HCT116 (cell line): Measurements from ENCODE around the gene NMB. TPM values are rescaled to one million over a fixed set of nuclear protein-coding genes. Genes with fewer than 3 reads are reported as not detected.

ENCODE experiments used
- ATAC-seq: fragments of 200-7000 bp; cut with Tn5 transposase; 2 replicates; pipeline ENCODE4 v1.9.1; 2020; ENCODE audit warnings: mild to moderate bottlenecking, moderate library complexity
- BruUV-seq: library from RNA; stranded (reverse); fragments of 400-500 nt; replicated peaks from 2 replicates; lab custom pipeline; 2021; lab: Mats Ljungman, UMichigan
- CTCF ChIA-PET: fragments of 300-600 bp; sonication (Branson Sonifier 250); formaldehyde crosslinking; loops from one replicate; lab custom pipeline; 2021; ENCODE audit warnings: antibody characterized with exemption; lab: Charles Lee
- POLR2A ChIA-PET: fragments of 300-600, 350-600 bp; sonication (Branson Sonifier 250); formaldehyde crosslinking; loops from one replicate; lab custom pipeline; 2021; ENCODE audit warnings: antibody characterized with exemption; lab: Charles Lee
- RAD21 ChIA-PET, 2 experiments: fragments of 300-600 bp; sonication (Branson Sonifier 250); formaldehyde crosslinking; loops; one replicate each; lab custom pipeline; 2023; ENCODE audit warnings: low total read pairs in 2 of 2; ENCODE audit not compliant: uncharacterized antibody in 2 of 2, unreplicated experiment in 2 of 2, low non-redundant PET in 1 of 2; lab: Charles Lee
- DNase-seq: peaks from one replicate; pipeline ENCODE4 v3.0.0-alpha.2; 2010; ENCODE audit warnings: low read depth, low spot score
- H2AFZ ChIP-seq: fragments of 200-600 bp; shearing (Covaris generic), sonication (generic); 2 replicates; pipeline ENCODE4 v1.6.1; 2017; ENCODE audit warnings: low read depth, mixed run types, mixed read lengths, antibody characterized with exemption, low read length; ENCODE audit not compliant: poor library complexity, severe bottlenecking
- H3K27ac ChIP-seq: 2 replicates; pipeline ENCODE4 v1.5.1; 2012; ENCODE audit warnings: low read depth, low read length
- H3K27me3 ChIP-seq: fragments of 200-600 bp; sonication (generic); 2 replicates; pipeline ENCODE4 v1.6.1; 2016; ENCODE audit warnings: mixed run types, low read length, mixed read lengths; ENCODE audit not compliant: insufficient read depth
- H3K36me3 ChIP-seq, 2 experiments: fragments of 200-500 bp in 1 of 2; fragments of 200-600 bp in 1 of 2; sonication (Bioruptor generic) in 1 of 2; sonication (generic) in 1 of 2; 2 replicates each; pipeline versions ENCODE4 v1.5.1 to v1.6.1; 2014 to 2016; ENCODE audit warnings: low read length in 2 of 2, inconsistent platforms in 1 of 2, mixed read lengths in 1 of 2, mixed run types in 1 of 2; ENCODE audit not compliant: insufficient read depth in 2 of 2, control insufficient read depth in 1 of 2
- H3K4me1 ChIP-seq, 2 experiments: fragments of 200-600 bp in 1 of 2; sonication (generic) in 1 of 2; 2 replicates each; pipeline versions ENCODE4 v1.5.1 to v1.6.1; 2012 to 2017; ENCODE audit warnings: low read length in 2 of 2, inconsistent platforms in 1 of 2, mild to moderate bottlenecking in 1 of 2, mixed read lengths in 1 of 2, mixed run types in 1 of 2, moderate library complexity in 1 of 2; ENCODE audit not compliant: insufficient read depth in 2 of 2, control insufficient read depth in 1 of 2
- H3K4me2 ChIP-seq: fragments of 200-600 bp; sonication (generic); 2 replicates; pipeline ENCODE4 v1.6.1; 2017; ENCODE audit warnings: mixed run types, low read length, mixed read lengths
- H3K4me3 ChIP-seq, 2 experiments: fragments of 200-600 bp in 1 of 2; sonication (generic) in 1 of 2; replicated peaks in 1 of 2; 2 replicates each; pipeline ENCODE4 v1.5.1; 2011 to 2016; ENCODE audit warnings: low read length in 2 of 2, control low read depth in 1 of 2, low read depth in 1 of 2, mild to moderate bottlenecking in 1 of 2, mixed read lengths in 1 of 2, mixed run types in 1 of 2
- H3K79me2 ChIP-seq: fragments of 200-600 bp; sonication (generic); 2 replicates; pipeline ENCODE4 v1.6.1; 2017; ENCODE audit warnings: mild to moderate bottlenecking, mixed run types, low read length, moderate library complexity, mixed read lengths; ENCODE audit not compliant: insufficient read depth
- H3K9ac ChIP-seq: fragments of 200-600 bp; sonication (generic); 2 replicates; pipeline ENCODE4 v1.6.1; 2016; ENCODE audit warnings: low read length, mixed read lengths
- H3K9me2 ChIP-seq: fragments of 200-600 bp; sonication (generic), shearing (Covaris generic); 2 replicates; pipeline ENCODE4 v1.6.1; 2017; ENCODE audit warnings: mixed run types, mild to moderate bottlenecking, moderate library complexity; ENCODE audit not compliant: insufficient read depth
- H3K9me3 ChIP-seq, 2 experiments: fragments of 200-500 bp in 1 of 2; fragments of 200-600 bp in 1 of 2; sonication (Bioruptor generic) in 1 of 2; sonication (generic) in 1 of 2; 2 replicates each; pipeline ENCODE4 v1.6.1; 2014 to 2017; ENCODE audit warnings: low read length in 2 of 2, mixed read lengths in 2 of 2, inconsistent platforms in 1 of 2, low read depth in 1 of 2, mild to moderate bottlenecking in 1 of 2, mixed run types in 1 of 2, moderate library complexity in 1 of 2; ENCODE audit not compliant: control insufficient read depth in 1 of 2, insufficient read depth in 1 of 2
- H4K20me1 ChIP-seq: fragments of 200-600 bp; sonication (generic), shearing (Covaris generic); 2 replicates; pipeline ENCODE4 v1.6.1; 2017; ENCODE audit warnings: mixed run types, mild to moderate bottlenecking, moderate library complexity; ENCODE audit not compliant: insufficient read depth
- ATF3 ChIP-seq: IDR thresholded peaks from 2 replicates; pipeline ENCODE4 v1.6.1; 2012
- CBX3 ChIP-seq: IDR thresholded peaks from 2 replicates; pipeline ENCODE4 v1.6.1; 2012; ENCODE audit warnings: low read depth
- CEBPB ChIP-seq: IDR thresholded peaks from 2 replicates; pipeline ENCODE4 v1.6.1; 2012; ENCODE audit warnings: low read depth
- CTCF ChIP-seq, 3 experiments: fragments of 200-600 bp in 1 of 3; sonication (generic) in 1 of 3; IDR thresholded peaks in 2 of 3; conservative IDR thresholded peaks in 1 of 3; 2 replicates each; pipeline ENCODE4 v1.5.1; 2012 to 2017; ENCODE audit warnings: low read depth in 2 of 3, low read length in 2 of 3, antibody characterized with exemption in 1 of 3, borderline replicate concordance in 1 of 3, control low read depth in 1 of 3, mild to moderate bottlenecking in 1 of 3, mixed read lengths in 1 of 3, mixed run types in 1 of 3, moderate library complexity in 1 of 3; ENCODE audit not compliant: insufficient read depth in 1 of 3
- EZH2 ChIP-seq: fragments of 200-600 bp; sonication (generic); IDR thresholded peaks from 2 replicates; pipeline ENCODE4 v1.6.1; 2017; ENCODE audit warnings: antibody characterized with exemption, mixed run types
- FOSL1 ChIP-seq: IDR thresholded peaks from 2 replicates; pipeline ENCODE4 v1.6.1; 2012; ENCODE audit warnings: low read depth
- MAX ChIP-seq: IDR thresholded peaks from 2 replicates; pipeline ENCODE4 v1.6.1; 2012
- POLR2A ChIP-seq: IDR thresholded peaks from 2 replicates; pipeline ENCODE4 v1.7.0; 2011; ENCODE audit warnings: borderline replicate concordance; ENCODE audit not compliant: insufficient read depth, insufficient read length; ENCODE audit errors: extremely low read depth
- POLR2AphosphoS5 ChIP-seq: IDR thresholded peaks from 2 replicates; pipeline ENCODE4 v1.6.1; 2011; ENCODE audit warnings: mild to moderate bottlenecking, low read depth, low read length, moderate library complexity
- RAD21 ChIP-seq: IDR thresholded peaks from 2 replicates; pipeline ENCODE4 v1.6.1; 2012; ENCODE audit warnings: low read depth, mild to moderate bottlenecking
- SIN3A ChIP-seq: IDR thresholded peaks from 2 replicates; pipeline ENCODE4 v1.6.1; 2012; ENCODE audit warnings: low read depth
- SP1 ChIP-seq: IDR thresholded peaks from 2 replicates; pipeline ENCODE4 v1.6.1; 2012; ENCODE audit warnings: low read depth
- SRF ChIP-seq: IDR thresholded peaks from 2 replicates; pipeline ENCODE4 v1.6.1; 2012; ENCODE audit warnings: low read depth
- TCF7L2 ChIP-seq: IDR thresholded peaks from 2 replicates; pipeline ENCODE4 v1.7.0; 2011; ENCODE audit warnings: borderline replicate concordance, inconsistent platforms; ENCODE audit not compliant: insufficient read depth, insufficient read length; ENCODE audit errors: extremely low read depth
- YY1 ChIP-seq: IDR thresholded peaks from 2 replicates; pipeline ENCODE4 v1.6.1; 2011; ENCODE audit warnings: low read length, low read depth, moderate library complexity, mild to moderate bottlenecking; ENCODE audit not compliant: insufficient replicate concordance; ENCODE audit errors: extremely low read depth
- ZBTB33 ChIP-seq: IDR thresholded peaks from 2 replicates; pipeline ENCODE4 v1.6.1; 2011; ENCODE audit warnings: mild to moderate bottlenecking, low read length, moderate library complexity; ENCODE audit not compliant: insufficient replicate concordance; ENCODE audit errors: extremely low read depth
- ZFX ChIP-seq: fragments of 450-650 bp; IDR thresholded peaks from 2 replicates; pipeline ENCODE4 v1.6.1; 2017
- intact Hi-C: fragments of 100-400 bp; cut with micrococcal nuclease; formaldehyde crosslinking; loops from 2 replicates; pipeline ENCODE4 v1.10.0; 2022
- total RNA-seq: library from RNA; stranded (reverse); gene quantifications from one replicate; pipeline ENCODE4 v1.2.1, GENCODE V29; 2021; ENCODE audit not compliant: unreplicated experiment

The NMB gene
- total RNA-seq, 1 experiment from 2014 or later: 9.8 TPM

GRCh38 chr15:84609818-84610525 lies 48.0 kb downstream of the NMB start:
- Histone ChIP-seq H3K9me3 (no peaks in the 10 kb centered on the region), H3K79me2 (0 out of 2 replicates have a peak, but pooled peaks cover 1% of the 10 kb centered on the region)
- TF ChIP-seq SIN3A (no peak), POLR2AphosphoS5 (no peak), SRF (no peak), MAX (no peak), ATF3 (no peak), SP1 (no peak), CTCF (IDR thresholded peaks at IDR 0.05 in 2 of 3, conservative IDR thresholded peaks at IDR 0.05 in 1 of 3; ENCODE audit: borderline replicate concordance in 1 of 3, insufficient read depth in 1 of 3, low read depth in 2 of 3, low read length in 2 of 3) (no peak), CBX3 (no peak), TCF7L2 (no peak), RAD21 (no peak), FOSL1 (no peak), POLR2A (no peak), ZFX (no peak), CEBPB (no peak), YY1 (no peak), ZBTB33 (no peak), EZH2 (no peak)
- TF ChIP-seq, all 23 proteins: peak for 0
- H3K36me3 ChIP-seq: peaks cover 0 to 27% of the 10 kb centered on the region in 2 experiments; a peak in 3 of 4 replicates
- no peak overlapping the region for H3K27ac ChIP-seq
- BruUV-seq: no TSS peak
- DNase-seq: no peak
- RAD21 ChIA-PET: no interaction called here
- no peaks in the 10 kb centered on the region; a peak in 1 of 4 replicates for H3K4me1 ChIP-seq
- no peak overlapping the region for H2AFZ ChIP-seq
- H3K9ac ChIP-seq: no peak overlapping the region
- H4K20me1 ChIP-seq: no peaks in the 10 kb centered on the region
- intact Hi-C loops: no loop called here
- ATAC-seq: no peak
- H3K4me2 ChIP-seq: no peak overlapping the region
- H3K4me3 ChIP-seq: no peak overlapping the region
- no peaks in the 10 kb centered on the region for H3K9me2 ChIP-seq
- CTCF ChIA-PET: no interaction called here
- H3K27me3 ChIP-seq: no peaks in the 10 kb centered on the region
- POLR2A ChIA-PET: no interaction called here
